ENCODE data around the gene SPATA7.

- TF ChIP-seq CTCF (IDR thresholded peaks at IDR 0.05 in 2 of 3, conservative IDR thresholded peaks at IDR 0.05 in 1 of 3; ENCODE audit: control insufficient read depth in 2 of 3, extremely low read depth in 1 of 3, insufficient read depth in 1 of 3, low read depth in 3 of 3, low read length in 3 of 3), result no peak
- TF ChIP-seq RFX5 (IDR thresholded peaks at IDR 0.05; ENCODE audit: low read depth, low read length), result no peak
- no peak for TF ChIP-seq YY1 (IDR thresholded peaks at IDR 0.05; ENCODE audit: low read depth, low read length)
- TF ChIP-seq BMI1 (IDR thresholded peaks at IDR 0.05; ENCODE audit: borderline replicate concordance), result no peak
- no peak for TF ChIP-seq BHLHE40 (IDR thresholded peaks at IDR 0.05; ENCODE audit: borderline replicate concordance in 1 of 2, low read depth in 2 of 2, low read length in 1 of 2)
- TF ChIP-seq EZH2 (IDR thresholded peaks at IDR 0.05; ENCODE audit: borderline replicate concordance, control insufficient read depth, low read depth, low read length), result no peak
- no peak for TF ChIP-seq RAD21 (IDR thresholded peaks at IDR 0.05; ENCODE audit: insufficient read depth, low read depth, low read length)
- TF ChIP-seq ATF7 (IDR thresholded peaks at IDR 0.05; ENCODE audit: low read depth), result no peak
- no peak for TF ChIP-seq CEBPB (IDR thresholded peaks at IDR 0.05; ENCODE audit: borderline replicate concordance in 1 of 2, low read depth in 2 of 2, low read length in 2 of 2)
- TF ChIP-seq MAX (IDR thresholded peaks at IDR 0.05; ENCODE audit: low read depth, low read length), result no peak
- no peak for TF ChIP-seq YBX1 (IDR thresholded peaks at IDR 0.05)
- no peak for TF ChIP-seq ZNF24 (IDR thresholded peaks at IDR 0.05)
- no peak for TF ChIP-seq HCFC1 (IDR thresholded peaks at IDR 0.05; ENCODE audit: low read length)
- no peak for TF ChIP-seq POLR2AphosphoS2 (IDR thresholded peaks at IDR 0.05; ENCODE audit: low read depth, low read length)
These were observed 91.4 kb downstream of the SPATA7 start for GRCh38 chr14:88476825-88477224.

Data from GM12878 (cell line).